IPS-11a (cell line): Measurements from ENCODE around the gene PSRC1.
A peak's percentile ranks its signal among the peaks of the same experiment; 100 is the strongest.
"Not testable (repeated sequence)": the region's sequence is repeated elsewhere in the genome, so short reads cannot be mapped to it uniquely, and the experiment has no call there.

Source experiments
- H3K4me3 ChIP-seq: one replicate; pipeline ENCODE4 v1.5.1; 2013; ENCODE audit warnings: low read depth, low read length, control low read depth

Gene PSRC1

DNA sequence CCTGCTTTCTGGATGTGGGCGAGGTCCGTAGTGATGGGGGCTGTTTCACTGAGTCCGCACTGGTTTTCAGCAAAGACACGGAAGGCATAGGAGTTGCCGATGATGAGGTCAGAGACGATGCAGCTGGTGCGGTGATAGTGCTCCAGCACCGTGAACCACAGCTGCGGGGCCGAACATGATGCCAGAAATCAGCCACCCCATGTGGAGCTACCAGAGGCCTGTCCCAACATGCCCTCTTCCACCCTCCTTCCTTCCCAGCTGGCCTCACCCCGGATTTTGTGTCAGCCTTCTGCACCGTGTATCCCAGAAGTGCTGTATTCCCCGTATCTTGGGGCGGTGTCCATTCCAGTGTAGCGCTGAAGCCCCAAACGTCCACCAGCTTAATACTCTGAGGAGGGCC is 13.8 kb upstream of the PSRC1 start:
- no peak overlapping the region for H3K4me3 ChIP-seq

DNA sequence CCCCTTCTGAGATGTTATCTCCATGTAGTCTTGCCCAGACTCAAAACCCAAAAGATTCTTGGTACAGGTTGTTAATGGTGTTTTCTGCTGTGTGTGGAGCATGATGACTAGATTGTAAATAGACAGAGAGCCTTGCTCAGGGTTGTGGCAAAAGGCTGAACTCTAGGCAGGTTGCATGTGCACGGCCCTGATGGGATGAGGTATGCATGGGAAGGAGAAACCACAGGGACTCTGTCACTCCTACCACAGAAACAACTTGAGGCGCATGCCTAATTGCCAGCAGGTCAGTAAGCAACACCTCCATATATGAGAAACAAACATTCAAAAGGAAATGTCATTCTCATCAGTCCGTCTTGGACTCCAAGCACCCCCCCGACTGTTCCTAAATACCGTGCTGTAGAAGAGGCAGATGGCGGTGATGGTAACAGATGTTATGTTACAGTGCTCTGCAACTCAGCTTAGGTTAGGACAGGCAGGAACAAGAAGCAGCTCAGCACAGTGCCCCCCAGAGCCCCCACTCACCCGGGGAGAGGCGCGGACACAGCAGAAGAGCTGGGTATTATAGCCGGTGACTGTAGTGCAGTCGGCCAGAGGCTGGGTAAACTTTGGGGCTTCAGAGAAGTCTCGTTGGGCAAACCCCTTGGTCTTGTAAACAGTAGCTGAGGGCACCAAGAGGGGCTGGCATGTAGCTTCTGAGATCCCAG is 12.9 kb upstream of the PSRC1 start:
- H3K4me3 ChIP-seq = no peak overlapping the region

DNA sequence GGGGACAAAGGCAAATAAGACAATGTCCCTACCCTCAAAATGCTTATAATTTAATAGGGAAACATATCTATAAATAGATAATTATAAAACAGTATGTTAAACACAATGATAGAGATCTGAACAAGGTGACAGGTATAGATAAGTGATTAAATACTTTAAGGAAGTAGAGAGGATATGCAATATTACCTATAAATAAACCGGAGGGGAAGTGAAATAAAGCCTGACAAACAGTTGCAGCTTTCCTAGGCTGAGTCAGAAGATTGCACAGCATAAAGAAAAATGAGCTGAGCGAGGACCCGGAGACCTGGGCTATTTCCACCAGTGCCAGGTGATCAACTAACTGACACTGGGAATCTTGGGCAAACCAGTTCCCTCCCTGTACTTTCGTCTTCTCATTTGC is 11.5 kb upstream of the PSRC1 start:
- no peak overlapping the region for H3K4me3 ChIP-seq

DNA sequence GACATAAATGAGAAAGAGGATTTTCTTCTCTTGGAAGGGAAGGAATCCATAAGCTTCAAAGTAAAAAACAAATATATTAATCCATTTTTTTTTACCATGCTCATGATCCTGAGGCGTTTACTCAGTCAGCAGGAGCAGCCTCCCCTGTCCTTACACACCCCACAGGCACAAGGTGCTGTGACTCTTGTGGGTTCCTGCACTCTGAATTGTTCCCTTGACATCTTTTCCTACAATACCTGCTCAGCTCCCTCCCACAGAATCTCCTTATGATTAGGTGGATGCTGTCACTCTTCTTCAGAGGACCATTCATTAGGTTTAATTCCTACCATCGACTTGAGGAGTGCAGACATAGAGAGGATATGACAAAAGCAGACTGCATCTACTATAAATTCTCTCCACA is 10.1 kb upstream of the PSRC1 start:
- H3K4me3 ChIP-seq = no peak overlapping the region

DNA sequence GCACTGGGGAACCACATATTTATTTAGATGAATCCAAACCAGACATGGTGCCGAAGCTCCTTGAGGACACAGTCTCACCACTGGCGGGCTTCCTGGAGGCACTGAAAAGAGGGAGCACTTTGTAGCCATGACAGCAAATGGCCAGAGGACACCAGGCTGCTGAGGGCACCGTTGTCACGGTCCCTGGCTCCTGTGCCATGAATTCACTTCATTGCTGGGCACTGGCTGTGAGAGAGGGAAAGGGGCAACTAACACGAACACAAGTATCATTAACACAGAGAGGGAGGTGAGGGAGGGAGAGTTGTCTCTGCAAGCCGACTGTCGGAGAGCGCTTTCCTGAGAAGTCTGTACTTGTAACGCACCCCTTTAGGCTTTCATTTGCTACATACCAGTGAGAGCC is 9.4 kb upstream of the PSRC1 start:
- H3K4me3 ChIP-seq = no peak overlapping the region

DNA sequence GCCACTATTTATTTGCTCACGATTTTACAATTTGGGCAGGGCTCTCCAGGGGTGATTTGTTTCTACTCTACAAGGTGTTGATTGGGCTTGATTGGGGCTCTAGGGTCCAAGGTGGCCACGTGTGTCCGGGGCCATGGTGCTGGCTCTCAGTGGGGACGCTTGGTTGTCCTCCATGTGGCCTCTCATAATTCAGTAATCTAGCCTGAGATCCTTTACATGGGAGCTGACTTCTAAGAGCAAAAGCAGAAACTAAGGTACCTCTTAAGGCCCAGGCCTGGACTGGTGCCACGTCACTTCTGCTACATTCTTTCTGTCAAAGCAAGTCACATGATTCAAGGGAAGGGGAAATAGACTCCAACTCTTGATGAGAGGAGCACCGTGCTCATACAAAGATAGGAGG is 8.1 kb upstream of the PSRC1 start:
- H3K4me3 ChIP-seq = no peak overlapping the region

DNA sequence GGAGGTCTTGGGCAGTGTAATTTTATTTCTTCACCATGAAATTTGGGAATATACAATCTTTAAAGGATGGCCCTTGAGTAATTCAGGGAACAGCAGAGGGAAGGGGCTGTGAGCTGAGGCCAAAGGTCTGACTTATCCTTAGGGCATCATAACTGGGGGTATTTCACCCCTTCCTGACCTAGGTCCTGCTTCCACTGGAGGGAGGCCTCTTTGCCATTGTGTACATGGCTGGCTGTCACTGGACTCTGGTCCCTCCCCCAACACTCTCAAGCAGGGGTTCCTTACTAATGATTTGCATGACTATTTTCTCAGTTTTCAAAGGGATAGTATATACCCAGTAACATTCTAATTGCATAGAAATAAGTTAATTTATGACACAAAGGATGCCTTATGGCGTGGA is 7.2 kb upstream of the PSRC1 start:
- no peak overlapping the region for H3K4me3 ChIP-seq

DNA sequence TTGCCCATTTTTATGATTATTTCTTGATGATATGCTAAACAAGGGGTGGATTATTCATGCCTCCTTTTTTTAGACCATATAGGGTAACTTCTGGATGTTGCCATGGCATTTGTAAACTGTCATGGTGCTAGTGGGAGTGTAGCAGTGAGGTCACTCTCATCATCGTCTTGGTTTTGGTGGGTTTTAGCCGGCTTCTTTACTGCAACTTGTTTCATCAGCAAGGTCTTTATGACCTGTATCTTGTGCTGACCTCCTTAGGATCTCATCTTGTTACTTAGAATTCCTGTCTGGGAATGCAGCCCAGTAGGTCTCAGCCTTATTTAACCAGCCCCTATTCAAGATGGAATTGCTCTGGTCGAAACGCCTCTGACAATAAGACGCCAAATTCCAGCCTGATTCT is 3.8 kb upstream of the PSRC1 start:
- not testable (repeated sequence) for H3K4me3 ChIP-seq

DNA sequence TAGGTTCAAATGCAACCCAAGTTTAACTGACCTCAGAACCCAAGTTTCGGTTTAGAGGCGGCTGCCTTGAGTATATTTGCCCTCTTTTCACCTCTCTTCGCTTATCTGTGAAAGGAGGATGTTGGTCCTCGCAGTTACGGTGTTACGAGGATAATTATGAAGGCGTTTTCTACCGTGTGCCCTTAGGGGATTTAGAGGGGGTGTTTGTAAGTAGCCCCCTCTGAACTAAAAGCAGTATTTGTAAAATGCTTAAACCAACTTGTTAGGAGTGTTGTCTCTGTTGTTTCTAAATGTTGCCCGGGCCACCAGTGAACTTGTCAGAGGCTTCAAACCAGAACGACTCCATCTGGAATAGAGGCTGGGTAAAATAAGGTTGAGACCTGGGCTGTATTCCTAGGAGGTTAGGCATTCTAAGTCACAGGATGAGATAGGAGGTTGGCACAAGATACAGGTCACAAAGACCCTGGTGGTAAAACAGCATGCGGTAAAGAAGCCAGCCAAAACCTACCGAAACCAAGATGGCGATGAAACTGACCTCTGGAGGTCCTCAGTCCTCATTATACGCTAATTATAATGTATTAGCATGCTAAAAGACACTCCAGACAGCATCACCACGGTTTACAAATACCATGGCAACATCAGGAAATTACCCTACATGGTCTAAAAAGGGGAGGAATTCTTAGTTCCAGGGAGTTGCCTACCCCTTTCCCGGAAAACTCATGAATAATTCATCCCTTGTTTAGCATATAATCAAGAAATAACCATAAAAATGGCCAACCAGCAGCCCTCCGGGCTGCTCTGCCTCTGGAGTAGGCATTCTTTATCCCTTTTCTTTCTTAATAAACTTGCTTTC is 1.0 kb upstream of the PSRC1 start:
- H3K4me3 ChIP-seq = peak overlapping the region; percentile 86

DNA sequence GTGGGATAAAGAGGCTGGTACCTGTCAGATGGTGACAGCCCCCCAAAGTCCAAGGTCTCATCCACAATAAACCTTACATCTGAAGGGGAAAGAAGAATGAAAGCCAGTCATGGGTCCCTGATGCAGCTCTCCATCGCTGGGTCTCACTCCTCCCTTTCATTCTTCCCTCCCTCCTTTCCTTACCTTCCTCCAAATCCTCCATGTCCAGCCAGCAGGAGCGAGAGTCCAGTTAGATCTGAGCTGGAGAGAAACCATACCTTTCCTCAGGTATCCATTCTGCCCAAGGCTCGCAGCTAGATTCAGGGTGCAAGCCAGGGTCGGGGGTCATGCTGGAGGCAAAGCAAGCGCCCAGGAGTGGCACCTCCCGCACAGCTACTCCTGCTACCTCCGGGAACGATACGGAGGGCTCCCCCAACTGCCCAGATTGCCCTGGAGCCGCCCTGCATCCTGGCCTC is 421 bp downstream of the PSRC1 start:
- H3K4me3 ChIP-seq = peak overlapping the region; percentile 86

DNA sequence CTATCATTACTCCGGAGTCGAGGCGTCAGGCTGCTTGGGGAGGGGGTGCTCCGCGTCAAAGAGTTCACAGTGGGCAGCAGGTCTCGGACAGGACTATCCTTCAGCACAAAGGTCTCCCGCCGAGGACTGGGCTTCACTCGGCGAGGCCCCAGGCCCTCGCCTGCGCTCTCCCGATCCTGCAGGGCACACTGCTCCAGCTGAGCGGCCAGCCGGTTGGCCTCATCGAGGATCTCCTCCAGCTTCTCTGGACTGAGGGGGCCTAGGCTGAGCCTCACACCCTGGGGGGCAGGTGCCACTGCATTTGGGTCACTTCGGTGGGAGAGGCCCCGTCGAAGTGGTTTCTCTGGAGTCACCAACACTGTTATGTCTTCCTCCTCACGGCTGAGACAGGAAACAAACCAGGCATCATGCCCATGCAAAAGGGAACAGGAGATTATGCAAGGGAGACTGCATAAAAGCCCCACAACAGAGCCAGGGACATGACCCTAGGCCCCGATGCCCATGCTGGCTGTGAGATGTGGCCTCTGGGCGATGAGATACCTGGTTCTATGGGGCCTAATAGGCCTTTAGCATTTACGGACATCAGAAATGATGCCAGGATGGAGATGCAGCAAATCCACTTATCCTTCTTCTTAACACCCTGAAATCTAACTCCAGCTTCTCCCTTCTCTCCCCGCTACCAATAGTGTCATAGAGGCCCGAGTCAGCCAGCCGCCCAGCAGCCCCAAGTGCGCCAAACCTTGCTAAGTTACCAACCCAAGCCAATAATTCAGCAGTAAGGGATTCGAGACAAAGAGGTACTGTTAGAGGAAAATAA is 1.1 kb downstream of the PSRC1 start:
- peak overlapping the region; percentile 86 for H3K4me3 ChIP-seq

DNA sequence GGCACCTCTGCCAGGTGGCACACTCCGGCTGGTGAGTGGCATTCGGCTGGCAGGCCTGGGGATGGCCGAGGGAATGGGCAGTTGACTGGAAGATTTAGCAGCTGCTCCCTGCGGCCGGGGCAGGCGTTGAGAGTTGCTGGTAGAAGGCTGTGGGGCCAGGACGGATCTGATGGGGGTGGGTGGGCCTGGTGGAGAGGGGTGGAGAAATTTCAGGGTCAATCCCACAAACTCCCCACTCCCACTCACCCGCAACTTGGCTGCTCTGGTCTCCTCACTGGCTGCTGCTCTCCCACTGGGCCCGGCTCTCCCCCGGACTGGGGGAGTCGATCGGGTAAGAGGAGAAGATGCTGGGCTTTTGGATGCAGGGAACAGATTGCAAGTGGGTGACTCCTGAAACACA is 2.1 kb downstream of the PSRC1 start:
- H3K4me3 ChIP-seq = no peak overlapping the region

DNA sequence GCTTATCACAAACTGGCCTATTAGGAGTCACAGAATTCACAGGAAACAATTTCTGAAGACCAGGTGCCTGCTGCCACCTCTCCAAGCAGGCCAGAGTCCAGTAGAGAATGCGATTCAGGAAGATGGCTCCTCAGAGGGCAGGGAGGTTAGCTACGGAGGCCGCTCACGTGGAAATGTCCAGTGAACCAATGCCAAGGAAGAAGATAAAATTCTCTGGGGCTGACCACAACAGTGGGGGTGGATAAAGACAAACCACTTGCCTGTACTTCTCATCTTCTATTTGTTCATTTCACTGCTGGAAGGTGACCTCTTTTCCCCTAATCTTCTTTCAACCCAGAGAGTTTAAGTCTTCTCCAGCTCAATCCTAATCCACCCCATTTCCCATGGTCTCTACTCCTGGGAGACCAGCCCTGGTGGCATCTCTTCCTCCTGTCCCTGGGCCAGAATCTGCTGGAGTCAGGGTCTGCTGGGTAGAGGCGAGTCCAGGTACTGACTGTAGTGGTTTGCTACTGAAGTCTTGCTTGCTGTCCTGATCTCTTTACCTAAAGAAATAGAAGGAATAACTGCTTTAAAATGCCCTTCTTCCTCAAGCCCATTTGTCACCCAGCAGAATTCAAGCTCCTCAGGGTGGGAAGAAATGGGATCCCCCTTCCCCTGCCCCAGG is 3.2 kb downstream of the PSRC1 start:
- no peak overlapping the region for H3K4me3 ChIP-seq

DNA sequence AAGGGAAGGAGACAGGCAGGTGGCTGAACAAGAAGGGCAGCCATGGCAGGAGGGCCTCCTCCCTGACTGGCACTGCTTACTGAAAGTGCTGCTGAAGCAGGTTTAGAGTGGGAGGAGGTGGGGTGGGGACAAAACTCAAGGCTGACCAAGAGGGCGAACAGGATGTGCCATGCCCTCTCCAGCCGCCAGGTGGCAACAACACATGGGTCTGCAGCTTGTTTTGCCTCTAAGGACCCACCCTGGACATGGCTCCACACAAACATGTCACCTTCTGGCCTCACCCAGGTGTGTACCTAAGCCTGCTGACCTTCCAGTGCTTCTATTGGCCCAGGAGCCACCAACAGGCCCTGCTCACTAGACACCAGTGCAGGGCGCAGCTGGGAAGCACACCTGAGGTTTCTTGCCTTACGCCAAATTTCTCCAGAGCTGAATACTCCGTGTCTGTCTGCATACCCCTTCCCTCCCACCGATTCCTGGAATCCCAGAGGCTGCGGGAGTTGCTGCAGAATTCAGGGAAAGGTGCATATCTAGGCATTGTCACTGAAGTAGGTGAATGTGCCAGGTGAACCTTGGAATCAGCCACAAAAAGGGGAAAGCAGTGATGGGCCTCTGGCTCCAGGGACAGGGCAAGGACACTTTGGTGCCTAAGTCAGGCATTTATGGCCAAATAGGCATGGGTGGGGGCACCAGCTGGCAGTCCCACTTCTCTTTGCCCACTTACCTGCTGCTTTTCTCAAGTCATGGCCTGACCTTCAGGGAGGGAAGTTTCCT is 5.3 kb downstream of the PSRC1 start:
- no peak overlapping the region for H3K4me3 ChIP-seq

DNA sequence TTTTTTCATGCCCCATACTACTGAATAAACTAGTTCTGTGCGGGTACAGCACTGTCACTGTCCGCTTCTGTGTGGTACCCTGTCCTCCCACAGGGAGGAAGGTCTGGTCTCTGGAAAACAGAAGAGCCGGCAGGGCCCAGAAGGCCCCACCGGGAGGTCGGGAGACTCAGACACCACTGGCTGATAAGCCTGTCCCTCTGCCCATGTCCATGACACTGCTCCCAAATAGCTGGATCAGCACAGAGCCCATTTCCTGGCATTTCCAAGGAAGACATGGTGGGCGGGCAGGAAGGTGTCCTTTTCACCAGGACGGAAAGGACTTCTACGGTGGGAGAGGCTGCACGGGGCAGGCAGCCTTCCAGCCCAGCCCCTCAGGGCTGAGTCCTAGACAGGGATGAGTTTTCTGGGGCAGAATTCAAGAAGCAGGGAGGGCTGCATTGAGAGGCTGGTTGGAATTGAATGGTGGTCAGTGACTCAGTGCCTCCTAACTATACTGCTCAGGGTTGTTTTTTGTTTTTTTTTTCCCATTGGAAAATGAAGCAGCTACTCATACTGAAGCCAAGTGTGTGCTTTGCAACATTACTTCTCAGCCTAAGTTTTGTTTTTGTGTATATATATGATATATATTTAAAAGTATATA is 7.1 kb downstream of the PSRC1 start:
- H3K4me3 ChIP-seq = no peak overlapping the region

DNA sequence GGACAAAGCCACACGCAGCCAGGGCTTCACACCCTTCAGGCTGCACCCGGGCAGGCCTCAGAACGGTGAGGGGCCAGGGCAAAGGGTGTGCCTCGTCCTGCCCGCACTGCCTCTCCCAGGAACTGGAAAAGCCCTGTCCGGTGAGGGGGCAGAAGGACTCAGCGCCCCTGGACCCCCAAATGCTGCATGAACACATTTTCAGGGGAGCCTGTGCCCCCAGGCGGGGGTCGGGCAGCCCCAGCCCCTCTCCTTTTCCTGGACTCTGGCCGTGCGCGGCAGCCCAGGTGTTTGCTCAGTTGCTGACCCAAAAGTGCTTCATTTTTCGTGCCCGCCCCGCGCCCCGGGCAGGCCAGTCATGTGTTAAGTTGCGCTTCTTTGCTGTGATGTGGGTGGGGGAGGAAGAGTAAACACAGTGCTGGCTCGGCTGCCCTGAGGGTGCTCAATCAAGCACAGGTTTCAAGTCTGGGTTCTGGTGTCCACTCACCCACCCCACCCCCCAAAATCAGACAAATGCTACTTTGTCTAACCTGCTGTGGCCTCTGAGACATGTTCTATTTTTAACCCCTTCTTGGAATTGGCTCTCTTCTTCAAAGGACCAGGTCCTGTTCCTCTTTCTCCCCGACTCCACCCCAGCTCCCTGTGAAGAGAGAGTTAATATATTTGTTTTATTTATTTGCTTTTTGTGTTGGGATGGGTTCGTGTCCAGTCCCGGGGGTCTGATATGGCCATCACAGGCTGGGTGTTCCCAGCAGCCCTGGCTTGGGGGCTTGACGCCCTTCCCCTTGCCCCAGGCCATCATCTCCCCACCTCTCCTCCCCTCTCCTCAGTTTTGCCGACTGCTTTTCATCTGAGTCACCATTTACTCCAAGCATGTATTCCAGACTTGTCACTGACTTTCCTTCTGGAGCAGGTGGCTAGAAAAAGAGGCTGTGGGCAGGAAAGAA is 8.1 kb downstream of the PSRC1 start:
- H3K4me3 ChIP-seq = no peak overlapping the region

DNA sequence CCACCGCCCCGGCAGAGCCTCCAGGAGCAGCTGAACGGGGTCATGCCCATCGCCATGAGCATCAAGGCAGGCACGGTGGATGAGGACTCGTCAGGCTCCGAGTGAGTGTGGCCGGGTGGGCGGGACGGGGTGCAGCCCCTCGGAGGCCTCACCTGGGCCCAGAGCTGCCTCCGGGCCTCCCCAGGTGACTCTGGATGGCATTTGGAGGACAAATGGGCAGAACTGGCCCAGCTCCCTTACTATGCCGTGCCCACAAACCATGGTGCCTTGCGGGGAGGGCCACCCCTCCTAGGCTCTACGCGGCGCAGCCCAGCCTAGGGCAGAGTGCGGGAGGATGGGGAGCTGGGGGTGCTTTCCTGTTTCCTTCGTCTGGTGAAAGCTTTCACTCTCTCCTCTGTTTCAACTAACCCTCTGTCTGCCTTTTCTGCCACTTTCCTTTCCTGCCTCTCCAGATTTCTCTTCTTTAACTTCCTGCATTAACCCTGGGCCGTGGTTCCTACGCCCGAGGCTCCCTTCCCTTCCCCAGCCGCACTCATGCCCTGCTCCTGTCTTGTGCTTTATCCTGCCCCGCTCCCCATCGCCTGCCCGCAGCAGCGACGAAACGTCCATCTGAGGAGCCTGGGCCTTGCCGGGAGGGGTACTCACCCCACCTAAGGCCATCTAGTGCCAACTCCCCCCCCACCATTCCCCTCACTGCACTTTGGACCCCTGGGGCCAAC is 9.2 kb downstream of the PSRC1 start:
- no peak overlapping the region for H3K4me3 ChIP-seq
